NCI-H128 (cell line): Measurements from ENCODE around the gene MYO1E.

ENCODE experiments used
- DNase-seq: peaks from one replicate; lab custom pipeline; 2025; ENCODE audit not compliant: unreplicated experiment; lab: John Stamatoyannopoulos, UW

The MYO1E gene

DNA sequence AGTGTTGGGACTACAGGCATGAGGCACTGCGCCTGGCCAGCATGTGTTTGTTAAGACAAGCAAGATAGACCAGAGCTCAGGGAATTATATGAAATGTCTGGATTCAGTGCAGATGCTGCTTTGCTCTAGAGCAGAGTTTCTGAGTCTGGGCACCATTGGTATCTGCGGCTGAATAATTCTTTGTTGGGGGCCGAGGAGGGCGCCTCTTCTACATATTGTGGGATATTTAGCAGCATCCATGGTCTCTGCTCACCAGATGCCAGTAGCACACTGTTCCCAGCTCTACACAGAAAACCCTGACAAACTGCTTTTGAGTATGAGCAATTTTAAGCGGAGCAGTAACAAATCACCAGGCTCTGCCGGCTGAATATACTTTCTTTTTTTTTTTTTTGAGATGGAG lies 169.7 kb downstream of the MYO1E start:
- no peak for DNase-seq

DNA sequence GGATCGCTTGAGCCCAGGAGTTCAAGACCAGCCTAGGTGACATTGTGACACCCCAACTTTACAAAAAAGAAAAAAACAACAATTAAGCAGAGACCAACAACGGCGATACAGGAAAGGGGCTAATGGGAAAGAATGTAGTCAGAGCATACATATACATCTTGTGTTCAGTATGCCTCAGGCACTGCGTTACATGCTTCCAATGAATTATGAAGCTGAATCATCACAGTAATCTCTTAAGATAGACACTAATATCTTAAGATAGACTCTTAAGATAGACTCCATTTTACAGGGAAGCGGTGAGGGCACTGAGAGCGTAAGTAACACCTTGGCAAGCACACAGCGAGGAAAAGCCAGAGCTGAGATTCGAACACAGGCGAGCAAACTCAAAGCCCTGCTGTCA lies 172.1 kb downstream of the MYO1E start:
- no peak for DNase-seq

DNA sequence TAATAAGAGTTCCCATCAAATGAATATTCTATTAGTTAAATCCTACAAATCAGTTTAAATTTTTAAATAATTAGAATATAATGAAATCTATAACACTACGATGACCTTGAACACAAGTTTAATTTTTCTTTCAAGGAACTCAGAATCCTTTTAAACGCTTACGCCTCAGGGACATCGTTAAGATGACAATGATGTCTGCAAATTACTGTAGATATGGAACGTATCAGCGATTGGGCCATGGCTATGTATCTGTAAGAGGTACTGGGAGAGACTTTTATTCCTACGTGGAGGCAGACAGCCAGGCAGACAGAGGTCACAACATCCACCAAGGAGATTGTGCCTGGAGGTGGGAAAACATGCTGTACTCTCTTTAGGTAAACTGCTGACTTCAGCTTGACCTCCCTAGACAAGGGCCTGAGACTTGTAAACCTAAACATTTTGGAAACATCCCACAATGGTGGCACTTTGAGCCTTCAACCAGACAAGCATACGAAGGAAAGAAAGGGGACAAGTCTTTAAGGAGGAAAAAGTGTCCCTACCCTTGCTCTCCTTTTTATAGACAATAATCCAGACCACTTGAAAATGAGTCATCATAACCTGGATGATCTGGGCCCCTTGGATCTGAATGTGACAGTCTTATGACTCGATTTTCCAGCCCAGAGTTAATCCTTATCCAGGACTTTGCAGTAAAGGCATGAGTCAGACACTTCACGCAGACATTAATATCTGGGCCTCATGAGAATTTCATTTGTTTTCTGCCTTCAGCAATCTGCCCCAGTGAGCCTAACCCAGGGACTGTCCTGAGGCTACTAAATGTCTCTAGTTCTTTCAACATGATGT lies 172.8 kb downstream of the MYO1E start:
- no peak for DNase-seq

DNA sequence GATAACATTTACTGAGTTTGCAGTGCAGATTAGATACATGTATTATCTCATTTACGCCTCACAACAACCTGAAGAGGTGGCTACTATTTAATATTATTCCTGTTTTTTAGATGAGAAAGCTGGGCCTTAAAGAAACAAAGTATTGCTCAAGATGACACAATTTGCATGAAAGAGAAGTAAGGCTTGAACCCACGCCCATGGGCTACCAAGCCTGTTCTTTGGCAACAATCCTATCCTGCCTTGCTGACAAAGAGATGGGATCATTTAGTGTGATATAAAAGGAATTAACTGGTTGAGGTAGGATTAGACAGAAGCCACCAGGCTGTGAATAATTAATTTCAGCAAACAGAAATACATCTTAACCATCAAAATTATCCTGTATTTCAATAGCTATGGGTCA lies 175.2 kb downstream of the MYO1E start:
- DNase-seq, result no peak

DNA sequence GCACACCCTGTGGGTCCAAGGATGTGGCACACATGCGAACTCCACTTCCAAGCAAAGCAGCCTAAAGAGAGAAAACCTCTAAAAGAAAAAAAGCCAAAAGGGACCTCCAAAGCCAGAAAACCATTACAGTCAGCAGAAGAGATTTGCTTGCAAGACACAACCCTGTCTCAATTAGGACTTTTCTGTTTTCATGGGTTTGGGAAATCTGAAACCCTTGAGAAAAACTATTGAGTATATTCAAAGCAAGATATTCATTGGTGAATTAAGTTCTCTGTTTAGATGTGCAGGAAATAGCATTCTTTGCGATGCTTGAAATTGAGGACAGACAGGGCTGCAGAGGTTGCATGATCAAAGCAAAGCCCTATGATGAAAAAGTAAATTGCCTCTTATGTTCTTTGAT lies 176.3 kb downstream of the MYO1E start:
- DNase-seq, result no peak

DNA sequence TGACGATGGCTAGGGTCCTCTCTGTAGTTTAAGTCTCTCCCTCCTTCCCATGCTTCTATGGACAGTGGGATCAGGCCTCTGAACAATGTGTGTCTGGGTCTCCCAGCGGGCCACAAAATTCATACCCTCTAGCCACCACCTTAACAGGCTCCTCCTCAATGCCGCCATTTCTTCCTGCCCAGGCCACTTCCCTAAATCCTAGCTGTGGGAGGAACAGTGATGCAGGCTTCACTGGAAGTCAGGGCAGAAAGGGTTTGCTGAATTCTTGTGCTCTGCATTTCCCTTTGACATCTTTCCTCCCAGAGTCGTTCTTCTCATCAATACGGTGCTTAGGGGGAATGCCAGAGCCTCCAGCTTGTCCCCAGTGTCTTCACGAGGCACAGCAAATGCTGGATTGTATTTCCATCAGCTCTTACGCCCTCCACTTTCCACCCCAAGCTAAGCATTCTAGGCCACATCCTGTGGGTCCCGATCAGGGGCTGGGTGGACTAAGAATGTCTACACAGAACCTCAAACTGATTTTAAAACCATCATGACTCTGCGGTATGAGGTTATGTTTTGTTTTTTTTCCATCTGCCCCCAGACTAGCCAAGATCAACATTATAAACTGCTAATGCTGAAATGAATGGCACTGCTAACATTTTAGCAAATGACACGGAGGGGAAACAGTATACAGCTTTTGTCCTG lies 177.9 kb downstream of the MYO1E start:
- DNase-seq, result no peak

DNA sequence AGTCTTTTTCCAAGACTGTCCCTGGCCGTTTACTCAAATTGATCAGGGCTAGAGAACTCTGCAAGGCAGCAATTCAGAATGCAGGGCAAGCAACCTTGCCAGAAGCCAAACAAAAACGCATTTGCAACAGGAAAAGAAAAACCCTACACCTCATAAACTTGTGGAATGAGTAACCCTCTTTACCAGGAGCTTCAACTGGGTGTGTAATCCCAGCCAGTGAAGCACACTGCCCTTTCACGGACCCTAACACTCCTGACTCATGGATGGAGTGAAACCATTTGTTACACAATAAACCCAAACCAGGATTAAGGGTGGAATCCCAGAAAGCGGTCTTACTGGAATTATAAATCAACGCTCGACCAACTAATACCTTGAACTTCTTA lies 180.8 kb downstream of the MYO1E start:
- DNase-seq, result no peak

DNA sequence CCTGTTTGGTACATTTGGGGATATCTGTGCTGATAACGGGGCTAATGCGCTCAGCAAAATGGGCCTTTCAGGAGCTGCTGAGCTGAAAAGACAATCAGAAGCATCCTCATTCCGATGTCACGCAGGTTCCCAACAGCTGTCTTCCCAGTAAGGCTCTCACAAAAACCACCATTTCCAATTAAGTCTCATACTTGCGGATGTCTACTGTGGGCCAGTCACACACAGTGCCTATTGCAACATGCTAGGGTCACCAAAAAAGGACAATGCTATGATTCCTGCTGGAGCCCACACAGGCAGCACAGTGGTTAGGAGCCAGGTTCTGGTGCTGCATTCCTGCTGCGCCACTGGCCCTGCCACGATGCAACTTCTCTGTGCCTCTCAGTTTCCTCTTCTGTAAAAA lies 182.4 kb downstream of the MYO1E start:
- no peak for DNase-seq

DNA sequence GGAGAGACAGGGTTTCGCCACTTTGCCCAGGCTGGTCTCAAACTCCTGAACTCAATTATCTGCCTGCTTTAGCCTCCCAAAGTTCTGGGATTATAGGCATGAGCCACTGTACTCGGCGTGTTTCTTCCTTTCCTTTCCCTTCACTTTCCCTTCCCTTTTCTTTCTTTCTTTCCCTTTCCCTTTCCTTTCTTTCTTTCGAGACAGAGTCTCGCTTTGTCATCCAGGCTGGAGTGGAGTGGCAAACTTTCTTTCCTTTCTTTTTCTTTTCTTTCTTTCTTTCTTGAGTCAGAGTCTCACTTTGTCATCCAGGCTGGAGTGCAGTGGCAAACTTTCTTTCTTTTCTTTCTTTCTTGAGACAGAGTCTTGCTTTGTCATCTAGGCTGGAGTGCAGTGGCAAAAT lies 183.4 kb downstream of the MYO1E start:
- DNase-seq, result no peak

DNA sequence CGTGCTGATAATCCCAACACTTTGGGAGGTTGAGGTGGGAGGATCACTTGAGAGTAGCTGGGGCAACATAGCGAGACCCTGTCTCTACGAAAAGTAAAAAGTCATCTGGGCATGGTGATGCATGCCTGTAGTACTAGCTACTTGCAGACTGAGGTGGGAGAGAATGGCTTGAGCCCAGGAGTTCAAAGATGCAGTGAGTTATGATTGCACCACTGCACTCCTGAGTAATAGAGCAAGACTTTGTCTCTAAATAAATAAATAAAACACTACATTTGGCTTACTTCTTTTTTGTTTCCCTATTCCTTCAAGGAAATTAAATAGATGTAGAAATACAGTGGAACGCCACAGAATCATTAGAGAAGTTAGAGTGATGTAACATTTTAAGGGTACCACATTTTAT lies 186.2 kb downstream of the MYO1E start:
- DNase-seq, result no peak

DNA sequence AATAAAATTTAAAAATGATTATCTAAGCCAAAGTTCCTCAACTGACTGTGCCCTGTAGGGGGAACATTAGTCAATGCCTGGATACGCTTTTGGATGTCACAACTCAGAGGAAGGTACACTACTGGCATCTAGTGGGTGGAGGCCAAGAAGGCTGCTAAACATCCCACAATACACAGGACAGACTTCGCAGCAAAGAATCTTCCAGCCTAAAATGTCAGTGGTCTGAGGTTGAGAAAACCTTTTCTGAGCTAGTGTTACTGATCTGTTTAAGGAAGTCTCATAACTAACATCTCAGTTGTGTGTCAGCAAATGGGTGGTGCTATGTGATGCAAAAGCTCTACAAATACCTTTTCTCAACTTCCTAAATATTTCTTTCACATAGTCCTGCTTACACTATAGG lies 186.9 kb downstream of the MYO1E start:
- no peak for DNase-seq

DNA sequence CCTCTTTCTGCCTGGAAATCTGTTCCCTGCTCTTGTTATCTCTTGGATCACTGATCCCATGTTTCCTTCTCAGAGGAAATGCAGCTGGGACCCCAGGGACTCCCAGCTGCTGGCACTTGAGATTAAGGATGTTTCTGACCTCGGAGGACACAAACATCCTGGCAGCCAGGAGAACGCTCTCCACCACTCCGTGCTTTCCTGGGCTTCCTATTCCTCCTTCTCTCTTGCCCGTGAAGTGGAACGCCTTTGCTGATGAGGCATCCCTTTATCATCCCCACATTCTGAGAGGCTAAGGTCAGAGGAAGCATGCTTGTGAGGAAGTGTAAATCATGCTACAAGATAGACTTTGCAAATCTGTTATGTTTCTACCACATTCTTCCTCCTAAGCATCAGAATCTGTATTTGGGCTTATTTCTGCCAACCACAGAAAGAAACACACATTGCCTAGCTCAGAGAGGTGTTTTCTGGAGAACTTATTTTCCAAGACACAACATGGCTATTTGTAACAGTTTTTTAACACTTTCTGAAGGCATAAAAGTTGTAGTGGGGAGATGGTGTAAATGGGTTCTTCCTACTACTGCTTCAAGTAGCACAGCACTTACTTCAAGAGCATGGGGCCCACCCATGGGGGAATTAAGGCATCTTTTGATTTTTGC lies 191.6 kb downstream of the MYO1E start:
- no peak for DNase-seq

DNA sequence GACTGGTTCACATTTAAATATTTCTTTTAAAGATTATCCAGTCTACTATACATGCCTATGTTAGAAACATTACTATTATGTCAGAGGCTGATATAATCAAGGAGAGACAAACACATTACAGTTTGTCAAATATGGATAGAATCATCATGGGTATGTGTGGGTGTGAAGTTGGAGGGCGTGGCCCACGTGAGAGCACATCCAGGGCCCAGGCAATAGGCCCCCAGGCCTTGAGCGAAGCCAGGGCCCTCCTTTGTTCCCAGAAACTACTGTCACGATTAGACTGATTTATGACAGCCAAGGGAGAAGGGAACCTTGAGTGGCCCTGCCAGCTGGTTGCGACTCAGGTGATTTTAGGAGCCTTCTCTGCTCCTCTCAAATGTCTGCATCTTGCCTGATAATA lies 193.0 kb downstream of the MYO1E start:
- DNase-seq, result no peak

DNA sequence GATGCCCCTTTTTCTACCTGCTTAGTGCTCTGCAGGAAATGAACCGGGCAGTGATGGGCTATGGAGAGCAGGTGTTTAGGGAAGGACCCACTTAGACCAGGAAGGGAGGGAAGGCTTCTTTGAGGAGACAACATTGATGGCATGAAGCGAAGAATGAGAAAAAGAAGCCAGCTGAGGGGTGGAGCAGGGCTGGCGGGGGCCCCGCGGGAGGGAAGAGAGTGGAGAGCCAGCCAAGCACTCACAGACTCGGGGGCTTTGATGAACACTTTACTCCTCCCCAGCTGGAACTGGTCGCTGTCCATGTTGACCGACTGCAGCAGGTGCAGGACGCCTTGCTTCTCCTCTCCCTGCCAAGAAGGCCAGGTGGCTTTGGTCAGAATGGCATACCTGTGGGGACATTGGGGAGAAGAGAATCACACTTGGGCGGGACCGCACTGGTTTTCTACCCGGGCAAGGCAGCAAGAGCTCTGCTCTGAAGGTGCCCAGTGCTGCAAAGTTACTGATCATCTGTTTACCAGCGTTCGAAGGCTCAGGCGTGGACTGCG lies 194.4 kb downstream of the MYO1E start:
- DNase-seq, result no peak

DNA sequence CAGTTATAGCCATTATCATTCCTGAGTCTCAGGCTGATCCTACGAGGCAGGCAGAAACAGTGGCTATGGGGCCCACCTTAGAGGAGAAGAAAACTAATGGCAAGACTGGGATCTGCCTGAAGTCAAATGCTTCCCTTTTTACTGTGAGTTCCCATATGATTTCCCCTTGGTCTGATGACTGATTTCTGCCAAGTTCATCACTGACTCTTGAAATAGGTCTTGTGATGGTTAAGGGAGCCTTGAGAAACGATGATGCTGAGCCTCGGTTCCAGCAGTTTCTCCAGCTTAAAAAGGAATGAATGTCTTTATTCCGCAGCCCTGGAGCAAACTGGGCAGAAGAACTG lies 195.4 kb downstream of the MYO1E start:
- DNase-seq, result no peak

DNA sequence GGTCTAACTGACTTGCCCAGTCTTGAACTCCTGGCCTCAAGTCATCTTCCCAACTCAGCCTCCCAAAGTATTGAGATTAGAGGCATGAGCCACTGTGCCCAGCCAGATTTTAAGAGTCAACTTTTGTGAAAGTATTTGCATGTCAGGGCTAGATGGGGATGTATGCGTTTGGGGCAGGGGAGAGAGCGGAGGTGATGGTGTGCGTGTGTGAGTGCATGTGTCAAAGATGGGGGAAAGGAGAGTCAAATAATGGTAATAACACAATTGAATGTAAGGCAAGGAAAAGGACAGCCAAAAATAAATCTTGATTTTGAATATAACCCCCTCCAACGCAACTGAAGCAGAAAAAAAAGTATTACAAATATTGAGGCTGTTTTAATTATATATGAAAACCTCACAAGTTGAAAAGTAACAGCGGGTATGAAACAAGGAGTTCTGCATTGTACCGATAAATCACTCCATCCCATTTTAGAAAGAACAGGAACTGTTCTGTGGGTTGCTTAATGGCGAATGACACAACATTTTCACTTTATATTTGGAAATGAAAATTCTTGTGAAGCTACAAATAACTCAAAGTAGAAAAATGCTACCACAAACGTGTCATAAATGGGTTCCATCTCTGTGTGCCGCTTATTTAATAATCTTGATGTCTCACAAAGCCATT lies 195.9 kb downstream of the MYO1E start:
- DNase-seq, result no peak

DNA sequence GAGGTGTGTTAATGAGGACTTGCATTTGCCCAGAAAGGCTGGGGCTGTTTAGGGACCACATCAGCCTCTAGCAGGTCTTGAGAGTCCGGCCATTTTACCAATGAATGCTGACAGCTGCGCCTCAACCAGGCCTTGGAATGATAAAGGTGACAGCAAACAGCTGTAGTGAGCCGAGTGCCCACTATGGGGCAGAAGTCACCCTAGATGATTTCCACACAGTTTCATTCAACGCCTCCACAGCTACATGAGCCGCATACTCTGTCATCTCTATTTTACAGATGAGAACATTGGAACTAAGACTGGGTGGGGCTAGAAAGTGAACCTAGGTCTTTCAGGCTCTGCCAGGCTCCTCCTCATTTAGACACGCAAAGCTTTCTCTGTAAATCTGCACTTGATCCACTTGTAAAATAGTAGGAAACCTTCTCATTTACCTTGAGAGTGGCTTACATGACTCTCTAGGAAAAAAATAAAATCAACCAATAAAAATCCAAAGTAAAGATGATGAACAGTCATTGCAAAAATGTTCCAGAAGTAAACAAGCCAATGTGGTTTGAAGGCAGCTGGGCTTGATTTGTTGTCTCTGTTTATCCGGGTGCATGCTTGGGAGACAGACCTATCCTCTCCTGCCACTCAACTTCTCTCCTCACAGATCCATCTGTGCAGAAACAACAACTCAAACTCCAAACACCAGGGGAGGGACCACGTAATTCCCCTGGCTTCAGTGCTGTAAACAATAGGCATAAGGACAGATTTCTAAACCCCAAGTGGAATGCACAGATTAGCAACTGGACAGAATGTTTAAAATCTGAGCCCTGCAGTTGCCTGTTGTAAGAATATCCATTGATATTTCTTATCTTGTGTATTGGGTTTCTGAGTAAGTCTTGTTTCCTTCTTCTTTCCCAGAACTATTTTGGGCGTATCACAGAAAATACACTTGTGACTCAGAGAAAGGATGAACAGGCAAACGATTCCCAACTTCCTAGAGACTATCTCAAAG lies 197.5 kb downstream of the MYO1E start:
- DNase-seq, result no peak

DNA sequence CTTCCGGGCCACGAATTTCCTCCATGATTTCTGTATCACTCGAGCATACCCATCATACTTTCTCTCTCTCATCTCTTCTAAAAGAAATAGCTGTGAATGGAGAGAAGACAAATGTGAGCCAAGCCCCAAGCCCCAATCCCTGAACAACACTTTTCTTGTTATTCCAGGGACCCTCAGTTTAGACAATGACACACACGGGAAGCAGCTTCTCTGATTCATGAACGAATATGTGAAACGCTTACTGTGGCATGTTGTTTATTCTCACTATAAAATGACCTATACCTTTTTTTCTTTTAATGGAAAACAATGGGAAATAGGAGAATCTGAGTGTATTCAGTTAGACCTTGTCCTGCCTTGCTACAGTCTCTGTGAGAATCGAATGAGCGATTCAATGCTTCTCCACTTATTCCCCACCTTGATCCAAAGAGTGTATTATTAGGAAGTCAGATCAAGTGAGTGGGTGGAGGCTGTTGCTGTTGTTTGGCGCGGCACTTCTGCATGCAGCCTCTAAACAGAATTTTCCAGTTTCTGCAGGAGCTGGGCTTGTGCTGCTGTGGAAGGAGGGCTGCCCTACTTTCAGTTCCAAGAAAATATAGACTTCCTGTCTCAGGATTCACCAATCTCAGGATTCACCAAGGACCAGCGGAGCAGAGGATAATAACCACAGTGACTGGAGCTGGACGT lies 198.4 kb downstream of the MYO1E start:
- no peak for DNase-seq

DNA sequence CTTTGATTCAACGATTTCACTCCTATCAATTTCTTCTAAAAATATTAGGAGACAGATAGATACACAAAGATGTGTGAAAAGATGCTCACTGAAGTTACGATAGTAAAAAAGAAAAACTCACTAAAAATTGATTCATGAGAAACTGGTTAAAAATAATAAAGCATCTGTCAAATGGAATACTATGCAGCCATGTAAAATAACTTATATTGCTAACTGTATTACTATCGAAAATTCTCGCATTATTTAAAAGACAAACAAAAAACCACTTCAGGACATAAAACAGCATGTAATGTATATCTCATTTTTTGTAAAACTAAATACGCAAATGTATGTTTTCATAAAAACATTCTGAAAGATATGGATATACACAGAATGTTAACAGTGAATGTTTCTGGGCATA lies 199.5 kb downstream of the MYO1E start:
- no peak for DNase-seq
